Astrocyte (in vitro differentiated cells and primary cell): ENCODE measurements around the gene MRPL28. TPM values are rescaled to one million over a fixed set of nuclear protein-coding genes. Genes with fewer than 3 reads are reported as not detected.
A peak's percentile ranks its signal among the peaks of the same experiment; 100 is the strongest.

Experiments used
- DNase-seq: peaks from one replicate; pipeline ENCODE4 v3.0.0-alpha.2; 2010; ENCODE audit warnings: low read depth
- FAIRE-seq: peaks from 2 replicates; lab custom pipeline; 2011; peaks lifted over from hg19 to GRCh38; lab: Jason Lieb, UNC
- H2AFZ ChIP-seq: 2 replicates; pipeline ENCODE4 v1.6.0; 2012; ENCODE audit warnings: low read depth, low read length, inconsistent platforms
- H3K27ac ChIP-seq: 2 replicates; pipeline ENCODE4 v1.5.1; 2011; ENCODE audit warnings: low read depth, low read length, inconsistent platforms
- H3K27me3 ChIP-seq: 2 replicates; pipeline ENCODE4 v1.6.0; 2011; ENCODE audit warnings: low read length, inconsistent platforms; ENCODE audit not compliant: insufficient read depth
- H3K36me3 ChIP-seq: 2 replicates; pipeline ENCODE4 v1.5.1; 2011; ENCODE audit warnings: low read length, inconsistent platforms; ENCODE audit not compliant: insufficient read depth
- H3K4me1 ChIP-seq: 2 replicates; pipeline ENCODE4 v1.5.1; 2011; ENCODE audit warnings: low read length, inconsistent platforms; ENCODE audit not compliant: insufficient read depth
- H3K4me2 ChIP-seq: 2 replicates; pipeline ENCODE4 v1.6.0; 2012; ENCODE audit warnings: low read length, inconsistent platforms
- H3K4me3 ChIP-seq: 2 replicates; pipeline ENCODE4 v1.5.1; 2011; ENCODE audit warnings: low read depth, mild to moderate bottlenecking, low read length, inconsistent platforms; ENCODE audit not compliant: insufficient read depth
- H3K79me2 ChIP-seq: 2 replicates; pipeline ENCODE4 v1.6.0; 2012; ENCODE audit warnings: mild to moderate bottlenecking, low read length, inconsistent platforms; ENCODE audit not compliant: insufficient read depth
- H3K9ac ChIP-seq: 2 replicates; pipeline ENCODE4 v1.6.0; 2012; ENCODE audit warnings: mild to moderate bottlenecking, low read length, inconsistent platforms
- H3K9me3 ChIP-seq: 2 replicates; pipeline ENCODE4 v1.5.1; 2012; ENCODE audit warnings: low read depth, mild to moderate bottlenecking, low read length, inconsistent platforms; ENCODE audit not compliant: insufficient read depth
- H4K20me1 ChIP-seq: 2 replicates; pipeline ENCODE4 v1.6.0; 2012; ENCODE audit warnings: low read length, inconsistent platforms; ENCODE audit not compliant: insufficient read depth
- H3K27ac Mint-ChIP-seq: one replicate; pipeline ENCODE4 v1.8.0; 2021; ENCODE audit warnings: mild to moderate bottlenecking, mixed read lengths; ENCODE audit not compliant: unreplicated experiment
- H3K27me3 Mint-ChIP-seq: one replicate; pipeline ENCODE4 v1.8.0; 2021; ENCODE audit warnings: low read depth, mixed read lengths; ENCODE audit not compliant: unreplicated experiment
- H3K36me3 Mint-ChIP-seq: one replicate; pipeline ENCODE4 v1.8.0; 2021; ENCODE audit warnings: low read depth, mixed read lengths; ENCODE audit not compliant: unreplicated experiment
- H3K4me1 Mint-ChIP-seq: one replicate; pipeline ENCODE4 v1.8.0; 2021; ENCODE audit warnings: low read depth, mixed read lengths; ENCODE audit not compliant: unreplicated experiment
- H3K4me3 Mint-ChIP-seq: one replicate; pipeline ENCODE4 v1.8.0; 2021; ENCODE audit warnings: mild to moderate bottlenecking, moderate library complexity, mixed read lengths; ENCODE audit not compliant: unreplicated experiment
- H3K9me3 Mint-ChIP-seq: one replicate; pipeline ENCODE4 v1.8.0; 2021; ENCODE audit warnings: mild to moderate bottlenecking, mixed read lengths; ENCODE audit not compliant: unreplicated experiment
- CTCF ChIP-seq: IDR thresholded peaks from 2 replicates; pipeline ENCODE4 v1.5.1; 2011; ENCODE audit warnings: low read depth, mild to moderate bottlenecking, inconsistent platforms, low read length, moderate library complexity; ENCODE audit not compliant: insufficient read depth
- EZH2 ChIP-seq: IDR thresholded peaks from 2 replicates; pipeline ENCODE4 v1.6.1; 2012; ENCODE audit warnings: mild to moderate bottlenecking, low read length, inconsistent platforms; ENCODE audit not compliant: insufficient read depth
- total RNA-seq: library from RNA; stranded (reverse); gene quantifications from 2 replicates; pipeline ENCODE4 v1.2.1, GENCODE V29; 2021

Gene MRPL28
- total RNA-seq, 1 donor from 2014 or later = 95.8 TPM

GRCh38 chr16:354291-354881, 16.0 kb downstream of the MRPL28 start:
- Histone ChIP-seq H3K27ac (no peak overlapping the region), H3K36me3 (no peaks in the 10 kb centered on the region), H4K20me1 (peaks cover 14% of the 10 kb centered on the region), H3K4me3 (no peak overlapping the region), H3K4me2 (no peak overlapping the region), H2AFZ (no peak overlapping the region), H3K79me2 (peaks cover 21% of the 10 kb centered on the region), H3K9ac (no peak overlapping the region), H3K27me3 (no peaks in the 10 kb centered on the region), H3K9me3 (no peaks in the 10 kb centered on the region), H3K4me1 (no peaks in the 10 kb centered on the region)
- Mint-ChIP-seq H3K9me3 (no peaks in the 10 kb centered on the region), H3K36me3 (no peaks in the 10 kb centered on the region), H3K27ac (no peak overlapping the region), H3K27me3 (no peaks in the 10 kb centered on the region), H3K4me1 (peaks cover 9% of the 10 kb centered on the region), H3K4me3 (peak overlapping the region; percentile 31)
- TF ChIP-seq CTCF (no peak), EZH2 (no peak)
- DNase-seq (no peak), FAIRE-seq (no peak)

GRCh38 chr16:353404-354290, 16.7 kb downstream of the MRPL28 start:
- peaks cover 18% of the 10 kb centered on the region for H4K20me1 ChIP-seq
- H3K4me3 ChIP-seq = peak overlapping the region; percentile 37
- peak overlapping the region; percentile 43 for H3K9ac ChIP-seq
- FAIRE-seq (no peak), DNase-seq (no peak)
- H3K27me3 ChIP-seq = no peaks in the 10 kb centered on the region
- no peaks in the 10 kb centered on the region for H3K9me3 ChIP-seq
- no peak overlapping the region for H3K27ac ChIP-seq
- H2AFZ ChIP-seq = peak overlapping the region; percentile 77
- Mint-ChIP-seq H3K27ac (no peak overlapping the region), H3K4me3 (no peak overlapping the region), H3K27me3 (no peaks in the 10 kb centered on the region), H3K36me3 (no peaks in the 10 kb centered on the region), H3K9me3 (no peaks in the 10 kb centered on the region), H3K4me1 (peaks cover 10% of the 10 kb centered on the region)
- H3K4me2 ChIP-seq = peak overlapping the region; percentile 82
- peaks cover 25% of the 10 kb centered on the region for H3K79me2 ChIP-seq
- no peaks in the 10 kb centered on the region for H3K36me3 ChIP-seq
- H3K4me1 ChIP-seq = no peaks in the 10 kb centered on the region
- TF ChIP-seq CTCF (no peak), EZH2 (no peak)
